ENCODE data around the gene PRDM7. TPM values are rescaled to one million over a fixed set of nuclear protein-coding genes. Genes with fewer than 3 reads are reported as not detected.
A peak's percentile ranks its signal among the peaks of the same experiment; 100 is the strongest.
"Not testable (repeated sequence)": the region's sequence is repeated elsewhere in the genome, so short reads cannot be mapped to it uniquely, and the experiment has no call there.

Gene PRDM7
- total RNA-seq, 2 experiments from 2014 or later: not detected

DNA sequence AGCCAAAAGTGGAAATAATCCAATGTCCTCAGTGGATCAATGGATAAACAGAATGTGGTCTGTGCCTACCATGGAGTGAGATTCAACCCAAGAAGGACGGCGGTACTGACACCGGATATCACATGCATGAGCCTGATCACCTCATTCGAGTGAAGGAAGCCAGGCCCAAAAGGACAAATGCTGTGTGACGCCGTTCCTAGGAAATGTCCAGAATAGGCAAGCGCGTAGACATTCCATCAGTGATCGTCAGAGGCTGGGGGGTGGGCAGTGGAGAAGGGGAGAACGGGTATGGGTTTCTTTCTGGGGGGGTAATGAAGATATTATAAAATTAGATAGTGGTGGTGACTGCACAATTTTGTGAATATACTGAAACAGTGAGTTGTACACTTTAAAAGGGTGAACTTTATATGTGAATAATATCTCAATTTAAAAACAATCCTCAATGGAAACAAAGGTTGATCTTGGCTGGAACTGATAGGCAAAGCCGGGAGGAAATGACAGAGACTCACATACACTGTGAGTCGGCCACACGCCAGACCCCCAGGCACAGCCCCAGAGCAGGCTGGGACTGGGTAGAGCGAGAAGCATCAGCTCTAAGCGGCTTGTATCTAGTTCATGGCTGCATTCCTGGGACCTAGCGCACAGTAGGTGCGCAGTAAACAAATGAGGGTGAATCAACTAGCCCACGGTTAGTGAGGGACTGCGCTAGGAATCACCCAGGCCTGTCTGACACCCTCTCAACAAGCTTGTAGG, 61.4 kb downstream of the PRDM7 start:
- Mint-ChIP-seq H3K36me3 (no peaks in the 10 kb centered on the region), H3K27ac (no peak overlapping the region), H3K4me3 (no peak overlapping the region), H3K4me1 (ENCODE audit: low read depth) (peaks cover 6% of the 10 kb centered on the region), H3K27me3 (peaks cover 10% of the 10 kb centered on the region), H3K9me3 (no peaks in the 10 kb centered on the region)
- DNase-seq: no peak
- intact Hi-C loops (cut with micrococcal nuclease): no loop called here
- ChIA-PET POLR2A (no interaction called here), CTCF (interaction anchor here (0.7 kb wide), 1 partner anchor 8 kb away, joined by 3 read pairs; no protein-coding TSS in a partner anchor)

DNA sequence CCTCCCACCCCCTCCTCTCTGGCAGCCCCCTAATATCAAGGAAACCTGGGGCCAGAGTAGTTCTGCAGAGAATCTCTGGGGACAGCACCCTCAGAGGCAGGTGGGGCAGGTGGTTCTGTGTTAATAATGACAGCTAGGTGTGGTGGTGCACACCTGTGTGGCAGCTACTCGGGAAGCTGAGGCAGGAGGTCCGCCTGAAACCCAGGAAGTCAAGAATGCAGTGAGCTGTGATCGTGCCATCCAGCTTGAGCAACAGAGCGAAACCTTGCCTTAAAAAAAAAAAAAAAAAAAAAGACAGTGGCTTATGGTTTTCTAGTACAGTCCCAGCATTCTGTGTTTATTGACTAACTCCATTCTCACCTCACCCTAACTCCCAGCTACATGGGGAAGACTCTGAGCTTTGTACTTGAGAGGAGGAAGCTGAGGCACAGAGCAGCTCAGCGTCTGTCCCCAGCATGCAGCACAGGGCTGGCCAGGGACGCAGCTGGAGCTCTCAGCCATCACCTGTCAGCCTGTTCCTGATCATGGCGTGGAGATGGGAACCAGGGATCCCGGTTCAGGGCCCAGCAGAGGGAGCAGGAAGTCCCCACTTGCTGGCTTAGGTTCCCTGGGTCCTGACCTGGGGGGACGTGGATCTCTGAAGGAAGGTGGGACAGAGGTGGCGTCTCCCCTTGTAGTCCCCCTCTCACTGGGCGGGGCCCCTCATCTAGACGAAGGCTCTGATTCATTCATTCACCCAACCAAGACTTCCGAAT, 64.0 kb downstream of the PRDM7 start:
- H3K27me3 Mint-ChIP-seq: peaks cover 2% of the 10 kb centered on the region
- no peaks in the 10 kb centered on the region for H3K9me3 Mint-ChIP-seq
- intact Hi-C loops (cut with micrococcal nuclease): no loop called here
- CTCF ChIA-PET: no interaction called here
- H3K4me1 Mint-ChIP-seq (ENCODE audit: low read depth): peaks cover 11% of the 10 kb centered on the region
- H3K36me3 Mint-ChIP-seq: no peaks in the 10 kb centered on the region
- POLR2A ChIA-PET: no interaction called here
- no peak for DNase-seq
- no peak overlapping the region for H3K27ac Mint-ChIP-seq
- no peak overlapping the region for H3K4me3 Mint-ChIP-seq

DNA sequence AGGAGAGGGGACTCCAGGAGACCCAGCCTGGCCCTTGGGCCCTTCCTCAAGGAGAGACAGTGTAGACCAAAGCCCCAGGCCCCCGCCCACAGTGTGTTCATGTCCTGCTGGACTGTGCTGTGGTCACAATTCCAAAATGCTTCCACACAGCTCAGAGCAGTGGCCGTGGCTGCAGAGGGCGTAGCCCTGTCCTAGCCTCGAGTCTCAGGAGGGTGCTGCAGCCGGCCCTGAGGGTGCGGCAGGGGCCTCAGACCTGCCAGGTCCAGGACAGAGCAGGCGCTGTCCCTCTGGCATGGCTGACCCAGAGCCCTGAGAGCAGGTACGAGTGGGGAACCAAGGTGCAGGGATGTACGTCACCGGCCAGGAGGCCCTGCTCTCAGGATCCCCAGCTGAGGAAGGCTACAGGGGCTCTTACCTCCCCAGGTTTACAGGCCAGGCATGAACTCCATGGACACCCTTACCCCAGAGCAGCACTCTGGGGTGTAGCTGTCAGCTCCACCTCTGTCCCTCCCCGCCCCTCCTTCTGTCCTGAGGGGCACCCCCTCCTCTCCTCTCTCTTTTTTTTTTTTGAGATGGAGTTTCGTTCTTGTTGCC, 65.1 kb downstream of the PRDM7 start:
- H3K4me3 Mint-ChIP-seq: no peak overlapping the region
- H3K36me3 Mint-ChIP-seq: no peaks in the 10 kb centered on the region
- peaks cover 11% of the 10 kb centered on the region for H3K4me1 Mint-ChIP-seq (ENCODE audit: low read depth)
- H3K27me3 Mint-ChIP-seq: peaks cover 2% of the 10 kb centered on the region
- POLR2A ChIA-PET: interaction anchor here (1.1 to 1.4 kb wide), 2 partner anchors 9 to 12 kb away, joined by 3 read pairs; no protein-coding TSS in a partner anchor
- CTCF ChIA-PET: no interaction called here
- DNase-seq: no peak
- intact Hi-C loops (cut with micrococcal nuclease): no loop called here
- H3K27ac Mint-ChIP-seq: no peak overlapping the region
- H3K9me3 Mint-ChIP-seq: no peaks in the 10 kb centered on the region

GRCh38 chr16:90011508-90011819, 65.7 kb downstream of the PRDM7 start:
- CTCF ChIA-PET: interaction anchor here (0.9 kb wide), 1 partner anchor 9 kb away, joined by 3 read pairs; no protein-coding TSS in a partner anchor
- H3K9me3 Mint-ChIP-seq: no peaks in the 10 kb centered on the region
- H3K4me3 Mint-ChIP-seq: no peak overlapping the region
- no peaks in the 10 kb centered on the region for H3K36me3 Mint-ChIP-seq
- no peak overlapping the region for H3K27ac Mint-ChIP-seq
- intact Hi-C loops (cut with micrococcal nuclease): no loop called here
- peaks cover 2% of the 10 kb centered on the region for H3K27me3 Mint-ChIP-seq
- no peak for DNase-seq
- POLR2A ChIA-PET: interaction anchor here (1.1 to 1.4 kb wide), 2 partner anchors 10 to 12 kb away, joined by 3 read pairs; no protein-coding TSS in a partner anchor
- peaks cover 11% of the 10 kb centered on the region for H3K4me1 Mint-ChIP-seq (ENCODE audit: low read depth)

DNA sequence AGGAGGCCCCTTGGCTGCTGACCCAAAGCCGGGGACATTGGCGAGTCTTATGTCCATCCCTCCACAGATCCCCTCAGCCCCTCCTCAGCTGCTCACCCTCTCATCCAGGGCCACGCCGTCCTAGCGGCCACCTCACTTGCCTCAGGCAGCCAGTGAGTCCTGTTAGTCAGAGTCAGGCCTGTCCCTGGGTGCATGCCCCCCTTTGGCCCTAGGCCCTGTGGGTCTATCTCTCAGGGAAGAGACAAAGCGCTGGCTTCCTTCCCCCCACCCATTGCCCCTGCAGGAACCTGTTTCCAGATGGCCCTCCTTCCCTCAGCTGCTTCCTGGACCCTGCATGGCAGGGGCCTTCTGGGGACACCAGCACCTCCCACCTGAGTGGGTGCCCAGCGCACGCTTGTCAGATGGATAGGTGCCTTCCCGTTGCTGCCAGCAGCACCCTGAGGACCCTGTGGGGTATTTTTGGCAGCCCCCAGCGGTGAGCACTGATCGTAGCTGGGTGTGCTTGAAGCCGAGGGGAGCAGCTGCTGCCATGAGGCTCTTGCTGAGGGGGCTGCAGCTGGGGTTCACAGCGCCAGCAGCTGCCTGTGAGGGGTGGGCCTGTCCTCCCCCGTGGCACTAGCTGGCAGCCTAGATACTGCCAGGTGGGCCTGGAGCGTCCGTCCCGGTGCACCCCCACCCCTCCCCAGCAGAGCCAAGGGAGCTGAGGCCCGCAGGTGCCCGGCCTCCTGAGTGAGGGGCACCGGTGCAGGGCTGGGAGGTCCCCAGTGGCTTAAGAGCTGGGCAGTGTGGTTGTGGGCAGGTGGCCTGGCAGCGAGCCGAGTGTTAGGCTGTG, 66.2 kb downstream of the PRDM7 start:
- intact Hi-C loops (cut with micrococcal nuclease): no loop called here
- H3K9me3 Mint-ChIP-seq: no peaks in the 10 kb centered on the region
- H3K27me3 Mint-ChIP-seq: peaks cover 2% of the 10 kb centered on the region
- H3K27ac Mint-ChIP-seq: no peak overlapping the region
- H3K4me1 Mint-ChIP-seq (ENCODE audit: low read depth): peaks cover 11% of the 10 kb centered on the region
- no peak overlapping the region for H3K4me3 Mint-ChIP-seq
- no peak for DNase-seq
- no peaks in the 10 kb centered on the region for H3K36me3 Mint-ChIP-seq
- POLR2A ChIA-PET: interaction anchor here (1.1 to 1.4 kb wide), 2 partner anchors 10 to 11 kb away, joined by 3 read pairs; no protein-coding TSS in a partner anchor
- CTCF ChIA-PET: interaction anchor here (0.9 kb wide), 1 partner anchor 9 kb away, joined by 3 read pairs; no protein-coding TSS in a partner anchor

GRCh38 chr16:90009172-90009899, 67.8 kb downstream of the PRDM7 start:
- H3K4me1 Mint-ChIP-seq (ENCODE audit: low read depth): peaks cover 11% of the 10 kb centered on the region
- H3K4me3 Mint-ChIP-seq: no peak overlapping the region
- H3K27ac Mint-ChIP-seq: no peak overlapping the region
- H3K36me3 Mint-ChIP-seq: no peaks in the 10 kb centered on the region
- CTCF ChIA-PET: interaction anchor here (1.4 kb wide), 1 partner anchor 11 kb away, joined by 3 read pairs; no protein-coding TSS in a partner anchor
- no peaks in the 10 kb centered on the region for H3K27me3 Mint-ChIP-seq
- no peak for DNase-seq
- POLR2A ChIA-PET: no interaction called here
- intact Hi-C loops (cut with micrococcal nuclease): no loop called here
- no peaks in the 10 kb centered on the region for H3K9me3 Mint-ChIP-seq

- Mint-ChIP-seq H3K27me3 (no peaks in the 10 kb centered on the region), H3K27ac (no peak overlapping the region), H3K9me3 (no peaks in the 10 kb centered on the region), H3K36me3 (no peaks in the 10 kb centered on the region), H3K4me3 (peak overlapping the region; percentile 49), H3K4me1 (ENCODE audit: low read depth) (peaks cover 11% of the 10 kb centered on the region)
- ChIA-PET CTCF (interaction anchor here (1.4 kb wide), 1 partner anchor 12 kb away, joined by 3 read pairs; no protein-coding TSS in a partner anchor), POLR2A (no interaction called here)
- intact Hi-C loops (cut with micrococcal nuclease): no loop called here
- DNase-seq: peak; percentile 78
Measured at GRCh38 chr16:90008708-90009145, 68.4 kb downstream of the PRDM7 start.

DNA sequence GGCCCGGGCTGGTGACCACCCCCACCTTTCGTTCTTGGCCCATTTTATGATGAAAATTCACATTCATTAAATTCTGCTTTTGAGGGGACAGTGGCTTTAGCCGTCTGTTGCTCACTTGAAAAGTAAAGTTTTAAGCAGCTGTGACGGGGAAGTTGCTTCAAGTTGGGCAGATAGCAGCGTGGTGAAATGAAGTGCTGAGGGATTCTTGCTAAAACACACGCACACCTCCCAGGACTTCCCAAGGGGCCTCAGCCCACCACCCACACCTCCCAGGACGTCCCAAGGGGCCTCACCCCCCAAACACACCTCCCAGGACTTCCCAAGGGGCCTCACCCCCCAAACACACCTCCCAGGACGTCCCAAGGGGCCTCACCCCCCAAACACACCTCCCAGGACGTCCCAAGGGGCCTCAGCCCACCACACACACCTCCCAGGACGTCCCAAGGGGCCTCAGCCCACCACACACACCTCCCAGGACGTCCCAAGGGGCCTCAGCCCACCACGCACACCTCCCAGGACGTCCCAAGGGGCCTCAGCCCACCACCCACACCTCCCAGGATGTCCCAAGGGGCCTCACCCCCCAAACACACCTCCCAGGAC, 69.4 kb downstream of the PRDM7 start:
- POLR2A ChIA-PET; intact Hi-C loops (cut with micrococcal nuclease); DNase-seq; H3K27ac Mint-ChIP-seq; H3K9me3 Mint-ChIP-seq; H3K4me3 Mint-ChIP-seq; CTCF ChIA-PET; H3K36me3 Mint-ChIP-seq; H3K27me3 Mint-ChIP-seq: not testable (repeated sequence)
- H3K4me1 Mint-ChIP-seq (ENCODE audit: low read depth): peaks cover 11% of the 10 kb centered on the region

DNA sequence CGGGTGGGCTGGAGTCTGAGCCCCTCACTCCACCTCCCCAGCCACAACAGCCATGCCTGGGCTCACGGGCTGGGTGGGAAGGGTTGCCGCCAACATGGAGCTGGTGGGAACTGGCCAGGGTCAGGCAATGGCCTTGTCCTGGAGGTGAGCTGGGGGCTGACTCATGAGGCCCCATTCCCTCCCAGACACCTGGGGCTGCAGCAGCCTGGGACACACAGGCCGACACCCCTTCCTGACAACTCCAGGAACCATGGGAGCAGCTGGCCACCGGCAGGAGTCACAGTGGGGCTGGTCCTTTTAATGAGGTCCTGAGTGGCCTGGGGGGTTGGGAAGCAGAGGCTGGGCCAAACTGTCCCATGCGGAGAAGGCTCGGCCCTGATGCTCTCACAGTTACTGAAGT, 70.1 kb downstream of the PRDM7 start:
- no peaks in the 10 kb centered on the region for H3K9me3 Mint-ChIP-seq
- no peaks in the 10 kb centered on the region for H3K36me3 Mint-ChIP-seq
- peaks cover 11% of the 10 kb centered on the region for H3K4me1 Mint-ChIP-seq (ENCODE audit: low read depth)
- H3K27me3 Mint-ChIP-seq: no peaks in the 10 kb centered on the region
- no peak overlapping the region for H3K27ac Mint-ChIP-seq
- H3K4me3 Mint-ChIP-seq: no peak overlapping the region
- intact Hi-C loops (cut with micrococcal nuclease): no loop called here
- CTCF ChIA-PET: no interaction called here
- no peak for DNase-seq
- POLR2A ChIA-PET: no interaction called here
